Skeletal muscle satellite cell (primary cell): ENCODE results near the gene MCOLN2. TPM values are rescaled to one million over a fixed set of nuclear protein-coding genes. Genes with fewer than 3 reads are reported as not detected.

ENCODE experiments used
- H3K27me3 ChIP-seq: 2 replicates; pipeline ENCODE4 v1.7.0; 2013; ENCODE audit warnings: low read length; ENCODE audit not compliant: control insufficient read depth, insufficient read depth
- H3K36me3 ChIP-seq: 2 replicates; pipeline ENCODE4 v1.7.0; 2013; ENCODE audit warnings: mild to moderate bottlenecking, control low read depth, low read length; ENCODE audit not compliant: insufficient read depth
- H3K4me1 ChIP-seq: 2 replicates; pipeline ENCODE4 v1.7.0; 2013; ENCODE audit warnings: low read length; ENCODE audit not compliant: control insufficient read depth, insufficient read depth
- H3K4me2 ChIP-seq: 2 replicates; pipeline ENCODE4 v1.7.0; 2013; ENCODE audit warnings: mild to moderate bottlenecking, low read length
- H3K4me3 ChIP-seq: 2 replicates; pipeline ENCODE4 v1.7.0; 2013; ENCODE audit warnings: low read length
- H3K9ac ChIP-seq: 2 replicates; pipeline ENCODE4 v1.7.0; 2013; ENCODE audit warnings: mild to moderate bottlenecking, low read depth, low read length, moderate library complexity
- H3K9me3 ChIP-seq: replicated peaks from 2 replicates; pipeline ENCODE4 v1.7.0; 2013; ENCODE audit warnings: mild to moderate bottlenecking, control low read depth, low read length
- total RNA-seq: library from RNA; depleted of rRNA; stranded (reverse); fragments of >200 nt; gene quantifications from 2 replicates; pipeline ENCODE4 v1.2.3, GENCODE V29; 2012; rRNA removed

The MCOLN2 gene
- total RNA-seq: 0.51 and 2.0 TPM in 2 replicates

GRCh38 chr1:84996846-84997666 lies at the start of gene MCOLN2:
Gene MCOLN2 (minus strand): TSS chr1:84997113. CDS start chr1:84996872, 241 bp downstream.
- H3K36me3 ChIP-seq: no peaks in the 10 kb centered on the region
- peak within 1 kb of the TSS; percentile 91 for H3K4me2 ChIP-seq
- H3K4me3 ChIP-seq: peak within 1 kb of the TSS; percentile 76
- no peaks in the 10 kb centered on the region for H3K9me3 ChIP-seq
- H3K27me3 ChIP-seq: peaks cover 64% of the 10 kb centered on the region
- peaks cover 17% of the 10 kb centered on the region for H3K4me1 ChIP-seq
- H3K9ac ChIP-seq: peak within 1 kb of the TSS; percentile 28

- no peaks in the 10 kb centered on the region for H3K9me3 ChIP-seq
- no peaks in the 10 kb centered on the region for H3K4me1 ChIP-seq
- H3K36me3 ChIP-seq: no peaks in the 10 kb centered on the region
- no peak overlapping the region for H3K4me3 ChIP-seq
- H3K4me2 ChIP-seq: no peak overlapping the region
- peaks cover 14% of the 10 kb centered on the region for H3K27me3 ChIP-seq
- no peak overlapping the region for H3K9ac ChIP-seq
Observed at GRCh38 chr1:85042413-85042812, 45.5 kb upstream of the MCOLN2 start.

GRCh38 chr1:85041793-85042192 lies 44.9 kb upstream of the MCOLN2 start:
- no peak overlapping the region for H3K4me2 ChIP-seq
- H3K27me3 ChIP-seq: peaks cover 8% of the 10 kb centered on the region
- no peaks in the 10 kb centered on the region for H3K9me3 ChIP-seq
- H3K4me1 ChIP-seq: no peaks in the 10 kb centered on the region
- H3K4me3 ChIP-seq: no peak overlapping the region
- no peak overlapping the region for H3K9ac ChIP-seq
- no peaks in the 10 kb centered on the region for H3K36me3 ChIP-seq

GRCh38 chr1:85033221-85033620 lies 36.3 kb upstream of the MCOLN2 start:
- Histone ChIP-seq H3K4me3 (no peak overlapping the region), H3K4me2 (no peak overlapping the region), H3K9ac (no peak overlapping the region), H3K9me3 (no peaks in the 10 kb centered on the region), H3K27me3 (no peaks in the 10 kb centered on the region), H3K36me3 (no peaks in the 10 kb centered on the region), H3K4me1 (peaks cover 3% of the 10 kb centered on the region)

GRCh38 chr1:85030536-85030935 lies 33.6 kb upstream of the MCOLN2 start:
- Histone ChIP-seq H3K4me2 (no peak overlapping the region), H3K4me3 (no peak overlapping the region), H3K4me1 (peaks cover 3% of the 10 kb centered on the region), H3K36me3 (no peaks in the 10 kb centered on the region), H3K27me3 (no peaks in the 10 kb centered on the region), H3K9ac (no peak overlapping the region), H3K9me3 (no peaks in the 10 kb centered on the region)

GRCh38 chr1:85028151-85028550 lies 31.2 kb upstream of the MCOLN2 start:
- Histone ChIP-seq H3K4me3 (no peak overlapping the region), H3K9ac (no peak overlapping the region), H3K9me3 (no peaks in the 10 kb centered on the region), H3K36me3 (no peaks in the 10 kb centered on the region), H3K27me3 (no peaks in the 10 kb centered on the region), H3K4me1 (peaks cover 3% of the 10 kb centered on the region), H3K4me2 (no peak overlapping the region)

GRCh38 chr1:85027242-85027983 lies 30.5 kb upstream of the MCOLN2 start:
- no peaks in the 10 kb centered on the region for H3K27me3 ChIP-seq
- H3K4me1 ChIP-seq: no peaks in the 10 kb centered on the region
- H3K9me3 ChIP-seq: no peaks in the 10 kb centered on the region
- H3K36me3 ChIP-seq: no peaks in the 10 kb centered on the region
- H3K4me3 ChIP-seq: no peak overlapping the region
- no peak overlapping the region for H3K9ac ChIP-seq
- H3K4me2 ChIP-seq: no peak overlapping the region

- no peak overlapping the region for H3K9ac ChIP-seq
- no peak overlapping the region for H3K4me2 ChIP-seq
- H3K4me3 ChIP-seq: no peak overlapping the region
- H3K36me3 ChIP-seq: no peaks in the 10 kb centered on the region
- H3K27me3 ChIP-seq: no peaks in the 10 kb centered on the region
- H3K4me1 ChIP-seq: no peaks in the 10 kb centered on the region
- H3K9me3 ChIP-seq: no peaks in the 10 kb centered on the region
Observed at GRCh38 chr1:85025940-85026339, 29.0 kb upstream of the MCOLN2 start.

- Histone ChIP-seq H3K9me3 (no peaks in the 10 kb centered on the region), H3K36me3 (no peaks in the 10 kb centered on the region), H3K9ac (no peak overlapping the region)
Observed at GRCh38 chr1:85024736-85025135, 27.8 kb upstream of the MCOLN2 start.

GRCh38 chr1:85022700-85023099 lies 25.8 kb upstream of the MCOLN2 start:
- Histone ChIP-seq H3K36me3 (no peaks in the 10 kb centered on the region), H3K9me3 (no peaks in the 10 kb centered on the region), H3K4me1 (no peaks in the 10 kb centered on the region), H3K27me3 (no peaks in the 10 kb centered on the region), H3K9ac (no peak overlapping the region), H3K4me3 (no peak overlapping the region), H3K4me2 (no peak overlapping the region)

More at GRCh38 chr1:85024736-85025135, 27.8 kb upstream of the MCOLN2 start:
- no peak overlapping the region for H3K4me3 ChIP-seq
- H3K27me3 ChIP-seq: no peaks in the 10 kb centered on the region
- no peak overlapping the region for H3K4me2 ChIP-seq
- no peaks in the 10 kb centered on the region for H3K4me1 ChIP-seq

GRCh38 chr1:85019994-85020393 lies 23.1 kb upstream of the MCOLN2 start:
- no peak overlapping the region for H3K4me2 ChIP-seq
- no peaks in the 10 kb centered on the region for H3K27me3 ChIP-seq
- no peaks in the 10 kb centered on the region for H3K36me3 ChIP-seq
- H3K9me3 ChIP-seq: peaks cover 4% of the 10 kb centered on the region
- no peak overlapping the region for H3K4me3 ChIP-seq
- no peaks in the 10 kb centered on the region for H3K4me1 ChIP-seq
- no peak overlapping the region for H3K9ac ChIP-seq
